Mesothelial cell of epicardium (in vitro differentiated cells): Measurements from ENCODE around the gene GBE1. TPM values are rescaled to one million over a fixed set of nuclear protein-coding genes. Genes with fewer than 3 reads are reported as not detected.

Experiments used
- DNase-seq, 2 experiments: peaks; one replicate each; pipeline ENCODE4 v3.0.0; 2021; ENCODE audit warnings: low spot score in 2 of 2; ENCODE audit not compliant: unreplicated experiment in 2 of 2
- H3K27ac Mint-ChIP-seq: 2 replicates; pipeline ENCODE4 v1.8.0; 2021; ENCODE audit warnings: mixed read lengths
- H3K27me3 Mint-ChIP-seq: 2 replicates; pipeline ENCODE4 v1.8.0; 2021; ENCODE audit warnings: low read depth, mixed read lengths
- H3K36me3 Mint-ChIP-seq: 2 replicates; pipeline ENCODE4 v1.8.0; 2021; ENCODE audit warnings: mixed read lengths
- H3K4me1 Mint-ChIP-seq: 2 replicates; pipeline ENCODE4 v1.8.0; 2021; ENCODE audit warnings: mixed read lengths
- H3K4me3 Mint-ChIP-seq: 2 replicates; pipeline ENCODE4 v1.8.0; 2021; ENCODE audit warnings: mild to moderate bottlenecking, moderate library complexity, mixed read lengths
- H3K9me3 Mint-ChIP-seq: 2 replicates; pipeline ENCODE4 v1.8.0; 2021; ENCODE audit warnings: mixed read lengths
- CTCF ChIP-seq: fragments of 200-600 bp; sonication (generic); IDR thresholded peaks from one replicate; pipeline ENCODE4 v1.5.0; 2021; ENCODE audit warnings: antibody characterized with exemption; ENCODE audit not compliant: unreplicated experiment
- total RNA-seq: library from RNA; stranded (reverse); gene quantifications from 3 replicates; pipeline ENCODE4 v1.2.1, GENCODE V29; 2021

The GBE1 gene
- total RNA-seq, 1 donor from 2014 or later = 10.8 TPM

DNA sequence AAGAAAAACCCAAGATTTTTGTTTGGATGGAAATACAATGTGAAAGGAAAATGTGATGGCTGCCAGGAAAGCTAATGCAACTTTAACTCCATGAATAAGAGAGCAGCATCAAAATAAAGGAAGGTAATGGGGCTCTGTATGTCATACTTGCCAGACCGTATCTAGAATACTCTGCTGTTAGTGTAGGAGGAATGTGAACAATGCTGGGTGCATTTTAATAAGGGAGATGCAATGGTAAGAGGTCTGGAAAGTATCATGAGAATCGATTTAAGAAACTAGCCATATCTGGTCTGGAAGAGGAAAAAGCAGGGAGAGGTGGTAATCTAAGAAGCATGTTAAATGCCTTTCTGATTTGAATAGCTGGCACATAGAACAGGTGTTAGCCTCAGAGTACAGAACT lies 239.6 kb downstream of the GBE1 start:
- H3K27me3 Mint-ChIP-seq = no peaks in the 10 kb centered on the region
- peaks cover 8% of the 10 kb centered on the region for H3K4me1 Mint-ChIP-seq
- no peak overlapping the region for H3K4me3 Mint-ChIP-seq
- DNase-seq = no peak
- H3K9me3 Mint-ChIP-seq = peaks cover 23% of the 10 kb centered on the region
- no peak overlapping the region for H3K27ac Mint-ChIP-seq
- TF ChIP-seq CTCF = no peak
- peaks cover 13% of the 10 kb centered on the region for H3K36me3 Mint-ChIP-seq

- H3K9me3 Mint-ChIP-seq = peaks cover 4% of the 10 kb centered on the region
- no peak for TF ChIP-seq CTCF
- peaks cover 8% of the 10 kb centered on the region for H3K4me1 Mint-ChIP-seq
- no peak overlapping the region for H3K27ac Mint-ChIP-seq
- DNase-seq = no peak
- H3K4me3 Mint-ChIP-seq = no peak overlapping the region
- no peaks in the 10 kb centered on the region for H3K36me3 Mint-ChIP-seq
- H3K27me3 Mint-ChIP-seq = no peaks in the 10 kb centered on the region
Observed at GRCh38 chr3:81518945-81519344, 242.5 kb downstream of the GBE1 start.

- Mint-ChIP-seq H3K4me1 (peaks cover 5% of the 10 kb centered on the region), H3K9me3 (peaks cover 9% of the 10 kb centered on the region), H3K27ac (no peak overlapping the region), H3K27me3 (no peaks in the 10 kb centered on the region), H3K36me3 (no peaks in the 10 kb centered on the region), H3K4me3 (no peak overlapping the region)
- no peak for TF ChIP-seq CTCF
- DNase-seq = no peak
Observed at GRCh38 chr3:81516042-81516441, 245.4 kb downstream of the GBE1 start.

- Mint-ChIP-seq H3K27ac (no peak overlapping the region), H3K9me3 (peaks cover 9% of the 10 kb centered on the region), H3K27me3 (no peaks in the 10 kb centered on the region), H3K4me3 (no peak overlapping the region), H3K4me1 (peaks cover 5% of the 10 kb centered on the region), H3K36me3 (no peaks in the 10 kb centered on the region)
- DNase-seq = no peak
- TF ChIP-seq CTCF = no peak
Observed at GRCh38 chr3:81513591-81513990, 247.9 kb downstream of the GBE1 start.

DNA sequence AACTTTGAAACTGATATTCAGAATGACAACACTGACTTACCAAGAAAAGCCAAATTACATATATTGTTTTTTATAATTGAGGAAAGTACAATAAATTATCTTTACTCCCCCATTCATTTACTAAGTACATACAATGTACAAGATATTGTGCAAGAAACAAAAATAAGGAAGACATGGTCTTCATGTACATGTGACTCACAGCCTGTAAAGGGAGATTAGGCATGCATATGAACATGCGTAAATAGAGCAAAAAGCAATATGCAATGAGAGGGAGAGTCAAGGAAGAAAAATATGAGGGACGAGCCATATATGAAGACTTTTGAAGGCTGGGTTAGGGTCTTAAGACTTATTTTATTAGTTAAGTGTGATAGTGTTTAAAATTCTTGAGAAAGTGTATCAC lies 258.4 kb downstream of the GBE1 start:
- Mint-ChIP-seq H3K27ac (no peak overlapping the region), H3K27me3 (no peaks in the 10 kb centered on the region), H3K9me3 (peaks cover 25% of the 10 kb centered on the region), H3K4me1 (peaks cover 13% of the 10 kb centered on the region), H3K36me3 (peaks cover 7% of the 10 kb centered on the region), H3K4me3 (no peak overlapping the region)
- DNase-seq = no peak
- TF ChIP-seq CTCF = no peak

DNA sequence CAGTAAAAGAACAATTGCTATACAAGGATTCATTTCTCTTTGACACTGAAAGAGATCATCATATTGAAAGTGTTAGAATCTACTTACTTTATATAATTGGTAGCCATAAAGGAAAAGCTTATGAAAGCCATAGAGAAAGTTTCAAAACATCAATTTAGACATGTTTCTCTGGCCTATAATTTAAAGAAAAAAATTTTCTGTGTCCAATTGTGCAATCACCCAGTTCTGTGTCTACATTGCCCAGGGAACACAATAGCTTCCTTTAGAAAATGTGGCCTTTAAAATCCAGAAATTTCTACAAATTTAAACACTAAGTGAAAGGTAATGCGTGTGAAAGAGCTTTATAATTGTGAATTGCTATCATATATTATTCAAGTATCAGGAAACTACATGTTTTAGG lies 259.2 kb downstream of the GBE1 start:
- no peak for TF ChIP-seq CTCF
- Mint-ChIP-seq H3K4me1 (peaks cover 21% of the 10 kb centered on the region), H3K27me3 (no peaks in the 10 kb centered on the region), H3K36me3 (peaks cover 7% of the 10 kb centered on the region), H3K4me3 (no peak overlapping the region), H3K9me3 (peaks cover 25% of the 10 kb centered on the region), H3K27ac (no peak overlapping the region)
- no peak for DNase-seq
